Choroid plexus epithelial cell (primary cell): ENCODE data around the gene TRAK2.

Source experiments
- DNase-seq: peaks from one replicate; pipeline ENCODE4 v3.0.0-alpha.2; 2010; ENCODE audit warnings: low read depth
- H3K4me3 ChIP-seq: 2 replicates; pipeline ENCODE4 v1.5.1; 2011; ENCODE audit warnings: low read depth, mild to moderate bottlenecking, control low read depth, low read length, moderate library complexity
- TF ChIP-seq, protein P1 (sequence below): conservative IDR thresholded peaks from 2 replicates; pipeline ENCODE4 v1.5.1; 2011; ENCODE audit warnings: low read depth, mild to moderate bottlenecking, control low read depth, inconsistent platforms, low read length, moderate library complexity

Gene TRAK2

GRCh38 chr2:201360256-201360655, 91.0 kb downstream of the TRAK2 start:
- H3K4me3 ChIP-seq = no peak overlapping the region
- TF ChIP-seq, protein P1, sequence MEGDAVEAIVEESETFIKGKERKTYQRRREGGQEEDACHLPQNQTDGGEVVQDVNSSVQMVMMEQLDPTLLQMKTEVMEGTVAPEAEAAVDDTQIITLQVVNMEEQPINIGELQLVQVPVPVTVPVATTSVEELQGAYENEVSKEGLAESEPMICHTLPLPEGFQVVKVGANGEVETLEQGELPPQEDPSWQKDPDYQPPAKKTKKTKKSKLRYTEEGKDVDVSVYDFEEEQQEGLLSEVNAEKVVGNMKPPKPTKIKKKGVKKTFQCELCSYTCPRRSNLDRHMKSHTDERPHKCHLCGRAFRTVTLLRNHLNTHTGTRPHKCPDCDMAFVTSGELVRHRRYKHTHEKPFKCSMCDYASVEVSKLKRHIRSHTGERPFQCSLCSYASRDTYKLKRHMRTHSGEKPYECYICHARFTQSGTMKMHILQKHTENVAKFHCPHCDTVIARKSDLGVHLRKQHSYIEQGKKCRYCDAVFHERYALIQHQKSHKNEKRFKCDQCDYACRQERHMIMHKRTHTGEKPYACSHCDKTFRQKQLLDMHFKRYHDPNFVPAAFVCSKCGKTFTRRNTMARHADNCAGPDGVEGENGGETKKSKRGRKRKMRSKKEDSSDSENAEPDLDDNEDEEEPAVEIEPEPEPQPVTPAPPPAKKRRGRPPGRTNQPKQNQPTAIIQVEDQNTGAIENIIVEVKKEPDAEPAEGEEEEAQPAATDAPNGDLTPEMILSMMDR = no peak
- DNase-seq = no peak

DNA sequence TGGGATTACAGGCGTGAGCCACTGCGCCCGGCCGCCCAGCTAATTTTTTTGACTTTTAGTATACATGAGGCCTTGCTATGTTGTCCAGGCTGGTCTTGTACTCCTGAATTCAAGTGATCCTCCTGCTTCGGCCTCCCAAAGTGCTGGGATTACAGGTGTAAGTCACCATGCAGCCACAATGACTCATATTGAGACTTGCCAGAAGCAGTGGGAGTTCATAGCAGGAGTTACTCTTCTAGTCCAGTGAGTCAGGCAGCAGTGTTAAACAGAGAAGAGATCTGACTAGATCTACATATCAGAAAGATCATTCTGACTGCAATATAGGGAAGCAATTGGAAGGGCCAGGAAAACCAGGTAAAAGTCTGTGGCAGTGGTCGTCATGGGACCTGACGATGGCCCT, 92.6 kb downstream of the TRAK2 start:
- TF ChIP-seq, protein P1 = no peak
- H3K4me3 ChIP-seq = no peak overlapping the region
- peak; percentile 81 for DNase-seq

DNA sequence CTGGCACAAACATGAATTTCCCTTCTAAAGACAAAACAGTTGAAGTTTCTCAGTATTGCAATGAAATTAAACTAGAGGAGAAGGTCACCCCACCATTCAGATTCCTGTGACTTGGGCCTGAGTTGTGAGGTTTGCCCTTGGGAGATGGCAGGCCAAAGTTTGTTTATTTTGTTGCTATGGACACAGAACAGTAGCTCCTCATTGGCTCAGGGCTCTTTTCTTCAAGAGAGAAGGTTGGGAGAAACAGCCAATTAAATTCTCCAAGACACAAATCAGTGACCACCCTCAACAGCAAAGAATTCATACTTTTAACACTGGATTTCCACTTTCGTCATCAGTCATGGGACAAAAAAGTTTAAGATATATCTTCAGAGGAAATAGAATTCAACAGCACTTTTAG, 94.0 kb downstream of the TRAK2 start, which contains the start of gene FLACC1:
Gene FLACC1, minus strand, starts transcription at position 125 of the 400 bp plus-strand sequence. CDS start 5,941 bp downstream, outside the sequence.
- peak; percentile 96 for DNase-seq
- no peak within 1 kb of the TSS for H3K4me3 ChIP-seq
- TF ChIP-seq, protein P1 = no peak

DNA sequence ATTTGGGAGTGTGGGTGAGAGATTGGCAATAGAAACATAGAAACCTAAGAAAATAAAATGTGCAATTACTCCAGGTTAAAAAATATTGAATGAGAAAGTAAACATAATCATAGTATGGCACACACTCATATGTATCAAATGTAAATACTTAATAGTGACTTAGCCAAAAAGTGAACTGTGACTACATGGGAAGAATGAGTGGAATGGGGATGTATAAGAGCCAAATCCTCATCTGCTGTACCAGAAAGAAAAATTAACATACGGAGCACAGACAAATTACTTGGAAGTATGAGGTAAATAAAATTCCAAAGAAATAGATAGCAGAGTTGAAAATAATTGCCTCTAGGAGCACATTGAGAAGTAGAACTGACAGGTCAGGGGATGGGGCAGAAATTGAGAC, 98.1 kb downstream of the TRAK2 start:
- no peak for DNase-seq

GRCh38 chr2:201350879-201351278, 100.4 kb downstream of the TRAK2 start:
- DNase-seq = no peak
- H3K4me3 ChIP-seq = no peak overlapping the region
- TF ChIP-seq, protein P1 = no peak

More for the DNA sequence above, 98.1 kb downstream of the TRAK2 start:
- H3K4me3 ChIP-seq = no peak overlapping the region
- TF ChIP-seq, protein P1 = no peak

- TF ChIP-seq, protein P1 = no peak
- DNase-seq = no peak
- no peak overlapping the region for H3K4me3 ChIP-seq
Measured at GRCh38 chr2:201349601-201350000, 101.7 kb downstream of the TRAK2 start.

DNA sequence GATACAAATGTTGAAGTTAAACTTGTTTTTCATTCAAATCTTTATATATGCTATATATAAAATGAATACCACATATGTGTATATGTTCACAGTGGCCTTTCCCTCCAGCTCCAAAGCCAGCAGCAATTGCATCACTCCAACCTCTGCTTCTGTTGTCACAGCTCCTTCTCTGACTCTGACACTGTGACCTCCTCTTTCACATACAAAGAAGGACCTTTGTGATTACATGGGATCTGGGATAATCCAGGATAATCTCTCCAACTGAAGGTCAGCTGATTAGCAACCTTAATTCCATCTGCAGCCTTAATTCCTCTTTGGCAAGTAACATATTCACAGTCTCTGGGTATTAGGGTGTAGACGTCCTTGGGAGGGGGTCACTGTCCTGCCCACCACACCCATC, 102.5 kb downstream of the TRAK2 start:
- DNase-seq = no peak
- TF ChIP-seq, protein P1 = no peak
- no peak overlapping the region for H3K4me3 ChIP-seq
